SH-SY5Y (cell line): ENCODE results near the gene ZNF385C.

ENCODE experiments used
- GATA2 ChIP-seq: IDR thresholded peaks from 2 replicates; pipeline ENCODE4 v1.6.1; 2011; ENCODE audit warnings: mild to moderate bottlenecking, low read depth, low read length
- GATA3 ChIP-seq: IDR thresholded peaks from 2 replicates; pipeline ENCODE4 v1.6.1; 2011; ENCODE audit warnings: low read depth, mild to moderate bottlenecking, low read length, moderate library complexity

GRCh38 chr17:42078396-42079043 lies 19.8 kb downstream of the ZNF385C start:
- TF ChIP-seq GATA3 (no peak), GATA2 (no peak)
